H1 (cell line): ENCODE results near the gene CACNB1. TPM values are rescaled to one million over a fixed set of nuclear protein-coding genes. Genes with fewer than 3 reads are reported as not detected.

ENCODE experiments used
- CTCF ChIA-PET: fragments of 300-600 bp; sonication (Branson Sonifier 250); formaldehyde crosslinking; loops from one replicate; lab custom pipeline; 2021; ENCODE audit not compliant: partially characterized antibody; lab: Charles Lee
- POLR2A ChIA-PET: fragments of 300-600 bp; sonication (Branson Sonifier 250); formaldehyde crosslinking; loops from one replicate; lab custom pipeline; 2021; ENCODE audit warnings: inconsistent platforms; ENCODE audit not compliant: partially characterized antibody; lab: Charles Lee
- DNase-seq, 2 experiments: peaks; one replicate each; pipeline versions ENCODE4 v3.0.0 to v3.0.0-alpha.2; 2010 to 2022; ENCODE audit warnings: low spot score in 2 of 2, low read depth in 1 of 2, mixed read lengths in 1 of 2
- FAIRE-seq: peaks from 2 replicates; lab custom pipeline; 2011; peaks lifted over from hg19 to GRCh38; lab: Jason Lieb, UNC
- H2AFZ ChIP-seq: 2 replicates; pipeline ENCODE4 v1.8.1; 2012; ENCODE audit warnings: low read length, inconsistent platforms
- H2AK5ac ChIP-seq: 2 replicates; pipeline ENCODE4 v1.6.1; 2013; ENCODE audit warnings: low read depth, low read length
- H2BK120ac ChIP-seq: replicated peaks from 2 replicates; pipeline ENCODE3; 2013; ENCODE audit warnings: low read depth, low read length, inconsistent platforms
- H2BK12ac ChIP-seq: 2 replicates; pipeline ENCODE4 v1.6.1; 2013; ENCODE audit warnings: low read depth, low read length
- H2BK15ac ChIP-seq: 2 replicates; pipeline ENCODE4 v1.6.1; 2013; ENCODE audit warnings: low read length
- H2BK20ac ChIP-seq: 2 replicates; pipeline ENCODE4 v1.6.1; 2013; ENCODE audit warnings: low read length
- H2BK5ac ChIP-seq: 2 replicates; pipeline ENCODE4 v1.6.1; 2013; ENCODE audit warnings: low read depth, low read length
- H3K14ac ChIP-seq: 2 replicates; pipeline ENCODE4 v1.6.1; 2013; ENCODE audit warnings: inconsistent platforms; ENCODE audit not compliant: insufficient read length
- H3K18ac ChIP-seq: 2 replicates; pipeline ENCODE4 v1.6.1; 2013; ENCODE audit warnings: low read length; ENCODE audit errors: extremely low read depth
- H3K23ac ChIP-seq: 2 replicates; pipeline ENCODE4 v1.6.1; 2013; ENCODE audit warnings: inconsistent platforms; ENCODE audit not compliant: insufficient read length
- H3K23me2 ChIP-seq: 2 replicates; pipeline ENCODE4 v1.6.1; 2013; ENCODE audit warnings: low read depth, low read length
- H3K27ac ChIP-seq: 2 replicates; pipeline ENCODE4 v1.6.1; 2011; ENCODE audit warnings: low read depth, low read length, inconsistent platforms
- H3K27me3 ChIP-seq, 4 experiments: replicated peaks in 1 of 4; 1 replicate in 1 of 4; 2 replicates in 3 of 4; pipeline versions ENCODE4 v1.6.1 to v1.8.1; 2011 to 2013; ENCODE audit warnings: low read length in 3 of 4, mild to moderate bottlenecking in 3 of 4, inconsistent platforms in 2 of 4, mixed read lengths in 2 of 4, moderate library complexity in 1 of 4; ENCODE audit not compliant: control insufficient read depth in 3 of 4, insufficient read depth in 3 of 4; ENCODE audit errors: extremely low read depth in 1 of 4
- H3K36me3 ChIP-seq, 4 experiments: 2 replicates each; pipeline versions ENCODE4 v1.6.1 to v1.8.1; 2011 to 2013; ENCODE audit warnings: mild to moderate bottlenecking in 4 of 4, low read length in 3 of 4, moderate library complexity in 2 of 4, control low read depth in 1 of 4, inconsistent platforms in 1 of 4; ENCODE audit not compliant: insufficient read depth in 4 of 4, control insufficient read depth in 2 of 4
- H3K4ac ChIP-seq: replicated peaks from 2 replicates; pipeline ENCODE3; 2013; ENCODE audit warnings: low read length, low read depth, mixed read lengths, inconsistent platforms; ENCODE audit not compliant: insufficient read length
- H3K4me1 ChIP-seq, 4 experiments: replicated peaks in 1 of 4; 1 replicate in 1 of 4; 2 replicates in 3 of 4; pipeline versions ENCODE4 v1.6.1 to v1.8.1; 2011 to 2013; ENCODE audit warnings: low read length in 3 of 4, inconsistent platforms in 2 of 4, mixed read lengths in 1 of 4; ENCODE audit not compliant: insufficient read depth in 4 of 4, control insufficient read depth in 3 of 4
- H3K4me2 ChIP-seq, 2 experiments: 2 replicates each; pipeline versions ENCODE4 v1.6.1 to v1.8.1; 2011 to 2013; ENCODE audit warnings: low read depth in 2 of 2, low read length in 2 of 2, control low read depth in 1 of 2, inconsistent platforms in 1 of 2, mild to moderate bottlenecking in 1 of 2; ENCODE audit not compliant: insufficient read depth in 1 of 2
- H3K4me3 ChIP-seq, 4 experiments: fragments of 200-600, 300-600 bp in 1 of 4; sonication (generic), shearing (Covaris generic), sonication (Bioruptor Twin) in 1 of 4; 2 replicates each; pipeline versions ENCODE4 v1.5.1 to v1.8.1; 2011 to 2016; ENCODE audit warnings: low read length in 4 of 4, low read depth in 3 of 4, control low read depth in 2 of 4, inconsistent platforms in 2 of 4, mild to moderate bottlenecking in 2 of 4, mixed read lengths in 1 of 4, moderate library complexity in 1 of 4; ENCODE audit not compliant: insufficient read depth in 2 of 4; ENCODE audit errors: extremely low read depth in 1 of 4
- H3K56ac ChIP-seq: replicated peaks from 2 replicates; pipeline ENCODE3; 2013; ENCODE audit warnings: low read depth, mild to moderate bottlenecking, mixed read lengths, low read length, inconsistent platforms; ENCODE audit not compliant: insufficient read length
- H3K79me1 ChIP-seq: 2 replicates; pipeline ENCODE4 v1.6.1; 2013; ENCODE audit warnings: low read depth, low read length, control low read depth
- H3K79me2 ChIP-seq, 2 experiments: 2 replicates each; pipeline versions ENCODE4 v1.6.1 to v1.8.1; 2012 to 2013; ENCODE audit warnings: low read length in 2 of 2, mild to moderate bottlenecking in 2 of 2, inconsistent platforms in 1 of 2; ENCODE audit not compliant: insufficient read depth in 2 of 2, control insufficient read depth in 1 of 2
- H3K9ac ChIP-seq, 4 experiments: replicated peaks in 1 of 4; 1 replicate in 1 of 4; 2 replicates in 3 of 4; pipeline versions ENCODE4 v1.6.1 to v1.8.1; 2011 to 2013; ENCODE audit warnings: low read depth in 3 of 4, low read length in 3 of 4, control low read depth in 2 of 4, mild to moderate bottlenecking in 2 of 4, moderate library complexity in 2 of 4, inconsistent platforms in 1 of 4; ENCODE audit errors: extremely low read depth in 1 of 4
- H3K9me3 ChIP-seq, 2 experiments: 2 replicates each; pipeline versions ENCODE4 v1.6.1 to v1.8.1; 2012 to 2013; ENCODE audit warnings: mild to moderate bottlenecking in 2 of 2, moderate library complexity in 2 of 2, control low read depth in 1 of 2, inconsistent platforms in 1 of 2, low read depth in 1 of 2, low read length in 1 of 2, mixed read lengths in 1 of 2; ENCODE audit not compliant: insufficient read depth in 2 of 2
- H4K20me1 ChIP-seq, 2 experiments: replicated peaks in 1 of 2; 2 replicates each; pipeline versions ENCODE3 to v1.8.1; 2011 to 2013; ENCODE audit warnings: inconsistent platforms in 2 of 2, low read length in 2 of 2, mild to moderate bottlenecking in 1 of 2; ENCODE audit not compliant: insufficient read depth in 2 of 2, control insufficient read depth in 1 of 2
- H4K5ac ChIP-seq: 2 replicates; pipeline ENCODE4 v1.6.1; 2013; ENCODE audit warnings: low read length, low read depth, mixed read lengths, inconsistent platforms; ENCODE audit not compliant: insufficient read length
- H4K8ac ChIP-seq: 2 replicates; pipeline ENCODE4 v1.8.0; 2013; ENCODE audit warnings: mild to moderate bottlenecking, moderate library complexity, low read length, inconsistent platforms; ENCODE audit not compliant: insufficient read depth; ENCODE audit errors: extremely low read depth
- H4K91ac ChIP-seq: replicated peaks from 2 replicates; pipeline ENCODE3; 2013; ENCODE audit warnings: low read length, mixed read lengths, inconsistent platforms; ENCODE audit not compliant: insufficient read length
- GTF2F1 ChIP-seq: IDR thresholded peaks from 2 replicates; pipeline ENCODE4 v1.6.1; 2012; ENCODE audit warnings: low read depth, low read length, improper control_type of control experiment, borderline replicate concordance
- POLR2AphosphoS5 ChIP-seq: IDR thresholded peaks from 2 replicates; pipeline ENCODE4 v1.6.1; 2011; ENCODE audit warnings: low read depth, low read length
- WGBS, 2 experiments: shearing (Covaris generic) in 1 of 2; methylation state at CpG; one replicate each; pipeline versions ENCODE4 v1.1.6 to v1.1.7; 2013 to 2015; ENCODE audit warnings: low lambda C conversion rate in 2 of 2, mixed read lengths in 2 of 2, inconsistent platforms in 1 of 2, low coverage in 1 of 2, missing lambda C conversion rate in 1 of 2; ENCODE audit not compliant: insufficient replicate concordance in 2 of 2, insufficient coverage in 1 of 2, insufficient read length in 1 of 2; ENCODE audit errors: extremely low coverage in 1 of 2, missing lambda C conversion rate in 1 of 2; 5-methylcytosine and 5-hydroxymethylcytosine counted together
- polyA plus RNA-seq, 7 experiments: library from polyadenylated mRNA; depleted of rRNA in 3 of 7; stranded (reverse) in 5 of 7; unstranded in 2 of 7; fragments of >200 nt in 5 of 7; fragments of 200-250 nt in 2 of 7; gene quantifications; 1 replicate in 5 of 7; 2 replicates in 1 of 7; 4 replicates in 1 of 7; pipeline versions ENCODE4 v1.2.1 to v1.2.3, GENCODE V29; 2011 to 2013; ENCODE audit warnings: missing spikeins in 2 of 7, mixed read lengths in 2 of 7
- total RNA-seq: library from RNA; stranded (reverse); fragmentation: NEBNext Ultra II Directional; extraction: Animal tissue kit (Norgen Biotek cat#: 25700); gene quantifications from 2 replicates; pipeline ENCODE4 v1.2.1, GENCODE V29; 2021

CACNB1 gene
- total and polyA plus RNA-seq, 2 of the 8 experiments (the other 6 are each of a cell fraction or from before 2014, with no cell fraction given), result 7.2 to 17.8 TPM

- Histone ChIP-seq H3K36me3 (peaks cover 30 to 44% (median 38%) of the 10 kb centered on the region in 4 experiments), H2BK20ac (no peak overlapping the region), H2AFZ (no peak overlapping the region), H3K79me1 (peaks cover 2% of the 10 kb centered on the region; the same call in 1 of the 2 replicates), H3K4me3 (no peak overlapping the region), H4K91ac (no peak overlapping the region), H3K27me3 (no peaks in the 10 kb centered on the region; a peak in 1 of 7 replicates), H4K8ac (no peak overlapping the region), H3K14ac (no peak overlapping the region), H2BK12ac (no peak overlapping the region), H3K23ac (no peak overlapping the region), H3K9ac (no peak overlapping the region), H3K23me2 (peaks cover 5% of the 10 kb centered on the region), H3K79me2 (peaks cover 7 to 26% of the 10 kb centered on the region in 2 experiments), H3K4me2 (no peak overlapping the region), H4K5ac (no peak overlapping the region), H2BK120ac (no peak overlapping the region), H2BK15ac (no peak overlapping the region), H3K18ac (no peak overlapping the region), H3K27ac (no peak overlapping the region), H2BK5ac (no peak overlapping the region), H3K9me3 (no peaks in the 10 kb centered on the region), H3K4me1 (peaks cover 3 to 13% (median 11%) of the 10 kb centered on the region in 4 experiments), H3K4ac (no peak overlapping the region), H2AK5ac (no peak overlapping the region), H4K20me1 (peaks cover 3 to 5% of the 10 kb centered on the region in 2 experiments), H3K56ac (no peak overlapping the region)
- ChIA-PET POLR2A (interaction anchor here (0.6 to 9.5 kb wide), 16 partner anchors 8 to 261 kb away, joined by 3 to 113 read pairs (median 7); partner anchors contain the start of gene STAC2), CTCF (interaction anchor here (2.0 to 24.1 kb wide), 3 partner anchors 9 to 35 kb away, joined by 7 to 982 read pairs (median 11); no protein-coding TSS in a partner anchor)
- no peak for FAIRE-seq
- DNase-seq, result no peak
- 90% methylated on average over 8 of the region's 8 CpGs; no CpG with 5 or more reads in 1 of the 2 experiments for WGBS, 2 experiments
- no peak for TF ChIP-seq GTF2F1
- TF ChIP-seq POLR2AphosphoS5, result 0 out of 2 replicates have a peak, but pooled peaks have one; percentile 67
These were observed 6.8 kb upstream of the CACNB1 start for GRCh38 chr17:39204245-39204644.
